IMR-90 (cell line): ENCODE data around the gene EPN2. TPM values are rescaled to one million over a fixed set of nuclear protein-coding genes. Genes with fewer than 3 reads are reported as not detected.
A peak's percentile ranks its signal among the peaks of the same experiment; 100 is the strongest.

Source experiments
- ATAC-seq: fragments of 200-7000 bp; cut with Tn5 transposase; 2 replicates; pipeline ENCODE4 v1.9.1; 2020; ENCODE audit warnings: low read depth, mild to moderate bottlenecking, moderate library complexity
- BruUV-seq: library from RNA; stranded (reverse); fragments of 400-500 nt; replicated peaks from 2 replicates; lab custom pipeline; 2021; lab: Mats Ljungman, UMichigan
- CTCF ChIA-PET: fragments of 300-600 bp; formaldehyde crosslinking; extraction: SDS; loops from one replicate; lab custom pipeline; 2021; ENCODE audit warnings: antibody characterized with exemption; lab: Yijun Ruan, JAX
- POLR2A ChIA-PET: fragments of 300-600 bp; sonication (Branson Sonifier 250); formaldehyde crosslinking; loops from one replicate; lab custom pipeline; 2022; ENCODE audit warnings: antibody characterized with exemption; ENCODE audit not compliant: unreplicated experiment; lab: Charles Lee
- DNase-seq: peaks from one replicate; pipeline ENCODE4 v3.0.0; 2013
- H2AFZ ChIP-seq: replicated peaks from 2 replicates; pipeline ENCODE3; 2013; ENCODE audit warnings: low read length, mild to moderate bottlenecking; ENCODE audit not compliant: poor library complexity
- H2AK5ac ChIP-seq: 2 replicates; pipeline ENCODE4 v1.6.1; 2013; ENCODE audit warnings: low read depth, low read length, inconsistent platforms
- H2AK9ac ChIP-seq: replicated peaks from 2 replicates; pipeline ENCODE3; 2013; ENCODE audit warnings: mild to moderate bottlenecking, low read depth, low read length, moderate library complexity; ENCODE audit not compliant: poor library complexity
- H2BK120ac ChIP-seq: 2 replicates; pipeline ENCODE4 v1.6.1; 2013; ENCODE audit warnings: low read depth, low read length, inconsistent platforms
- H2BK15ac ChIP-seq: 3 replicates; pipeline ENCODE4 v1.6.1; 2013; ENCODE audit warnings: low read depth, low read length, inconsistent platforms
- H2BK20ac ChIP-seq: 2 replicates; pipeline ENCODE4 v1.6.1; 2013; ENCODE audit warnings: low read depth, mild to moderate bottlenecking, inconsistent platforms, low read length, moderate library complexity
- H2BK5ac ChIP-seq: 2 replicates; pipeline ENCODE4 v1.6.1; 2013; ENCODE audit warnings: mild to moderate bottlenecking, low read depth, low read length, inconsistent platforms; ENCODE audit not compliant: poor library complexity, severe bottlenecking
- H3K14ac ChIP-seq: replicated peaks from 2 replicates; pipeline ENCODE4 v1.6.1; 2013; ENCODE audit warnings: low read depth, low read length, inconsistent platforms
- H3K18ac ChIP-seq: 2 replicates; pipeline ENCODE4 v1.6.1; 2013; ENCODE audit warnings: low read depth, low read length, control low read depth
- H3K23ac ChIP-seq: 2 replicates; pipeline ENCODE4 v1.6.1; 2013; ENCODE audit warnings: low read depth, low read length, inconsistent platforms
- H3K27ac ChIP-seq: 2 replicates; pipeline ENCODE4 v1.5.1; 2013; ENCODE audit warnings: mild to moderate bottlenecking, control low read depth, low read length; ENCODE audit not compliant: insufficient read depth
- H3K27me3 ChIP-seq: 2 replicates; pipeline ENCODE4 v1.6.1; 2013; ENCODE audit warnings: low read length; ENCODE audit not compliant: control insufficient read depth, insufficient read depth
- H3K36me3 ChIP-seq: 2 replicates; pipeline ENCODE4 v1.6.1; 2013; ENCODE audit warnings: low read length, mixed read lengths; ENCODE audit not compliant: control insufficient read depth, insufficient read depth
- H3K4ac ChIP-seq: 2 replicates; pipeline ENCODE4 v1.6.1; 2013; ENCODE audit warnings: low read depth, low read length, inconsistent platforms
- H3K4me1 ChIP-seq: 2 replicates; pipeline ENCODE4 v1.6.1; 2013; ENCODE audit warnings: low read length, mixed read lengths; ENCODE audit not compliant: control insufficient read depth, insufficient read depth
- H3K4me2 ChIP-seq: 2 replicates; pipeline ENCODE4 v1.6.1; 2013; ENCODE audit warnings: low read depth, mild to moderate bottlenecking, control low read depth, low read length, moderate library complexity
- H3K4me3 ChIP-seq: 2 replicates; pipeline ENCODE4 v1.5.1; 2013; ENCODE audit warnings: low read depth, mild to moderate bottlenecking, control low read depth, low read length, moderate library complexity; ENCODE audit not compliant: insufficient read depth
- H3K56ac ChIP-seq: 2 replicates; pipeline ENCODE4 v1.6.1; 2013; ENCODE audit warnings: low read length, inconsistent platforms; ENCODE audit not compliant: insufficient read depth; ENCODE audit errors: extremely low read depth
- H3K79me1 ChIP-seq, 2 experiments: 2 replicates each; pipeline ENCODE4 v1.6.1; 2013; ENCODE audit warnings: low read length in 2 of 2, inconsistent platforms in 1 of 2, low read depth in 1 of 2
- H3K9ac ChIP-seq: 2 replicates; pipeline ENCODE4 v1.6.1; 2013; ENCODE audit warnings: low read depth, low read length, control low read depth
- H3K9me1 ChIP-seq: 2 replicates; pipeline ENCODE4 v1.6.1; 2013; ENCODE audit warnings: low read length, inconsistent platforms; ENCODE audit not compliant: insufficient read depth
- H3K9me3 ChIP-seq: 2 replicates; pipeline ENCODE4 v1.6.1; 2013; ENCODE audit warnings: low read length; ENCODE audit not compliant: control insufficient read depth, insufficient read depth
- H4K20me1 ChIP-seq: 2 replicates; pipeline ENCODE4 v1.6.1; 2013; ENCODE audit warnings: low read length, inconsistent platforms; ENCODE audit not compliant: insufficient read depth
- H4K5ac ChIP-seq: 2 replicates; pipeline ENCODE4 v1.6.1; 2013; ENCODE audit warnings: mild to moderate bottlenecking, low read depth, low read length, control low read depth
- H4K8ac ChIP-seq, 2 experiments: 2 replicates each; pipeline ENCODE4 v1.6.1; 2013; ENCODE audit warnings: low read depth in 2 of 2, low read length in 2 of 2, control low read depth in 1 of 2, inconsistent platforms in 1 of 2
- H4K91ac ChIP-seq: 2 replicates; pipeline ENCODE4 v1.6.1; 2013; ENCODE audit warnings: low read depth, low read length, inconsistent platforms; ENCODE audit not compliant: insufficient read depth
- BHLHE40 ChIP-seq: fragments of 150-350 bp; IDR thresholded peaks from 2 replicates; pipeline ENCODE4 v1.6.1; 2016; ENCODE audit warnings: mild to moderate bottlenecking, low read depth, low read length
- CEBPB ChIP-seq: IDR thresholded peaks from 2 replicates; pipeline ENCODE4 v1.6.1; 2012; ENCODE audit warnings: low read depth, low read length, improper control_type of control experiment
- CHD1 ChIP-seq: IDR thresholded peaks from 2 replicates; pipeline ENCODE4 v1.6.1; 2012; ENCODE audit warnings: low read depth, low read length, improper control_type of control experiment
- ELK1 ChIP-seq: fragments of 150-350 bp; IDR thresholded peaks from 2 replicates; pipeline ENCODE4 v1.6.1; 2016; ENCODE audit warnings: low read depth, mild to moderate bottlenecking, low read length, moderate library complexity, borderline replicate concordance
- FOS ChIP-seq: fragments of 150-350 bp; IDR thresholded peaks from 2 replicates; pipeline ENCODE4 v1.6.1; 2016; ENCODE audit warnings: low read depth, low read length
- MAFK ChIP-seq: IDR thresholded peaks from 2 replicates; pipeline ENCODE4 v1.6.1; 2012; ENCODE audit warnings: low read depth, low read length, improper control_type of control experiment
- MAZ ChIP-seq: IDR thresholded peaks from 2 replicates; pipeline ENCODE4 v1.6.1; 2012; ENCODE audit warnings: low read depth, mild to moderate bottlenecking, low read length, improper control_type of control experiment, moderate library complexity, borderline replicate concordance
- MXI1 ChIP-seq: IDR thresholded peaks from 2 replicates; pipeline ENCODE4 v1.6.1; 2012; ENCODE audit warnings: low read depth, mild to moderate bottlenecking, low read length, moderate library complexity, borderline replicate concordance
- NFE2L2 ChIP-seq: fragments of 150-350 bp; IDR thresholded peaks from 2 replicates; pipeline ENCODE4 v1.6.1; 2016; ENCODE audit warnings: low read depth, mild to moderate bottlenecking, low read length
- POLR2A ChIP-seq: IDR thresholded peaks from 2 replicates; pipeline ENCODE4 v1.6.1; 2012; ENCODE audit warnings: mild to moderate bottlenecking, low read depth, low read length
- RAD21 ChIP-seq: IDR thresholded peaks from 2 replicates; pipeline ENCODE4 v1.6.1; 2012; ENCODE audit warnings: low read length, improper control_type of control experiment
- RCOR1 ChIP-seq: IDR thresholded peaks from 2 replicates; pipeline ENCODE4 v1.6.1; 2012; ENCODE audit warnings: mild to moderate bottlenecking, low read length, improper control_type of control experiment; ENCODE audit not compliant: insufficient replicate concordance
- RFX5 ChIP-seq: IDR thresholded peaks from 2 replicates; pipeline ENCODE4 v1.8.0; 2012; ENCODE audit warnings: low read depth, mild to moderate bottlenecking, low read length, moderate library complexity
- SMC3 ChIP-seq: fragments of 150-350 bp; IDR thresholded peaks from 2 replicates; pipeline ENCODE4 v1.6.1; 2016; ENCODE audit warnings: low read depth, mild to moderate bottlenecking, antibody characterized with exemption, low read length, moderate library complexity
- USF2 ChIP-seq: fragments of 150-350 bp; IDR thresholded peaks from 2 replicates; pipeline ENCODE4 v1.6.1; 2017; ENCODE audit warnings: mild to moderate bottlenecking, antibody characterized with exemption, low read length, low read depth
- WGBS, 2 experiments: methylation state at CpG; one replicate each; pipeline versions ENCODE4 v1.1.5 to v1.1.7; 2013; ENCODE audit warnings: missing lambda C conversion rate in 2 of 2; ENCODE audit not compliant: insufficient read length in 1 of 2; ENCODE audit errors: extremely low coverage in 2 of 2; 5-methylcytosine and 5-hydroxymethylcytosine counted together
- dilution Hi-C: fragments of 300-500 bp; cut with HindIII; formaldehyde crosslinking; loops from one replicate; pipeline ENCODE4 v1.14.3; 2018; ENCODE audit warnings: low sequenced_read_pairs; ENCODE audit not compliant: unreplicated experiment
- in situ Hi-C: fragments of 300-500 bp; cut with MboI; formaldehyde crosslinking; loops from 3 replicates; pipeline ENCODE4 v1.14.3; 2019; ENCODE audit warnings: low sequenced_read_pairs, inconsistent platforms, mixed read lengths
- intact Hi-C: fragments of 100-400 bp; cut with micrococcal nuclease; formaldehyde crosslinking; loops from 2 replicates; pipeline ENCODE4 v1.10.0; 2022
- polyA plus RNA-seq, 3 experiments: library from polyadenylated mRNA; depleted of rRNA; stranded (reverse); fragments of >200 nt; gene quantifications; 2 replicates each; pipeline ENCODE4 v1.2.3, GENCODE V29; 2012; ENCODE audit warnings: low replicate concordance in 1 of 3
- total RNA-seq: library from RNA; depleted of rRNA; stranded (reverse); fragments of >200 nt; gene quantifications from 2 replicates; pipeline ENCODE4 v1.2.3, GENCODE V29; 2012

The EPN2 gene
- total and polyA plus RNA-seq, 2 of the 4 experiments (the other 2 are of a cell fraction) = 14.9 to 25.3 TPM

GRCh38 chr17:19346351-19347255, 109.4 kb downstream of the EPN2 start:
- Histone ChIP-seq H3K4me3 (no peak overlapping the region), H4K8ac (peak overlapping the region; percentile 2 to 65; a peak in 3 of 4 replicates), H2BK20ac (peak overlapping the region; percentile 11; the same call in 1 of the 2 replicates), H3K36me3 (no peaks in the 10 kb centered on the region), H3K27ac (peak overlapping the region; percentile 44), H2BK5ac (peak overlapping the region; percentile 59), H4K5ac (peak overlapping the region; percentile 8), H2AK9ac (peak overlapping the region; percentile 70), H3K14ac (peak overlapping the region; percentile 77), H3K9ac (peak overlapping the region; percentile 5), H3K27me3 (no peaks in the 10 kb centered on the region), H3K4ac (peak overlapping the region; percentile 87), H3K56ac (no peak overlapping the region), H2AFZ (peak overlapping the region; percentile 77), H2BK120ac (peak overlapping the region; percentile 80), H2BK15ac (peak overlapping the region; percentile 17; the same call in 1 of the 3 replicates), H4K20me1 (peaks cover 8% of the 10 kb centered on the region), H3K9me1 (peaks cover 22% of the 10 kb centered on the region), H3K18ac (peak overlapping the region; percentile 6; the same call in 1 of the 2 replicates), H4K91ac (peak overlapping the region; percentile 86), H3K4me1 (peaks cover 24% of the 10 kb centered on the region), H3K4me2 (no peak overlapping the region), H3K23ac (peak overlapping the region; percentile 79), H3K9me3 (no peaks in the 10 kb centered on the region), H2AK5ac (peak overlapping the region; percentile 97), H3K79me1 (peaks cover 0 to 4% of the 10 kb centered on the region in 2 experiments; a peak in 1 of 4 replicates)
- CTCF ChIA-PET = interaction anchor here (0.6 to 0.8 kb wide), 3 partner anchors 10 to 290 kb away, joined by 3 to 4 read pairs (median 3); no protein-coding TSS in a partner anchor
- ATAC-seq = peak; percentile 83
- TF ChIP-seq POLR2A = no peak
- TF ChIP-seq MAFK = peak; percentile 35; the same call in 1 of the 2 replicates
- TF ChIP-seq USF2 = no peak
- no peak for TF ChIP-seq RAD21
- no peak for TF ChIP-seq MAZ
- no peak for TF ChIP-seq BHLHE40
- no peak for TF ChIP-seq CHD1
- no peak for TF ChIP-seq ELK1
- TF ChIP-seq RFX5 = no peak
- peak; percentile 21; the same call in 1 of the 2 replicates for TF ChIP-seq MXI1
- no peak for TF ChIP-seq SMC3
- peak; percentile 14 for TF ChIP-seq RCOR1
- TF ChIP-seq CEBPB = no peak
- TF ChIP-seq FOS = 0 out of 2 replicates have a peak, but pooled peaks have one; percentile 29
- TF ChIP-seq NFE2L2 = peak; percentile 79
- POLR2A ChIA-PET = no interaction called here
- dilution Hi-C loops (no loop called here), intact Hi-C loops (no loop called here), in situ Hi-C loops (no loop called here)
- no TSS peak for BruUV-seq
- WGBS, 2 experiments = 43% methylated on average over 7 of the region's 19 CpGs; no CpG with 5 or more reads in 1 of the 2 experiments
- peak; percentile 91 for DNase-seq
